Neuron (in vitro differentiated cells): ENCODE results near the gene CIITA.

Experiments used
- H2AFZ ChIP-seq: one replicate; pipeline ENCODE4 v1.6.1; 2013; ENCODE audit warnings: low read depth, mild to moderate bottlenecking, inconsistent platforms, low read length, moderate library complexity
- H3K27me3 ChIP-seq: one replicate; pipeline ENCODE4 v1.6.1; 2013; ENCODE audit warnings: low read length; ENCODE audit not compliant: insufficient read depth
- H3K36me3 ChIP-seq: one replicate; pipeline ENCODE4 v1.6.1; 2013; ENCODE audit warnings: low read length; ENCODE audit not compliant: insufficient read depth
- H3K4me1 ChIP-seq: one replicate; pipeline ENCODE4 v1.6.1; 2013; ENCODE audit warnings: low read length; ENCODE audit not compliant: insufficient read depth
- H3K4me3 ChIP-seq: 2 replicates; pipeline ENCODE4 v1.5.1; 2013; ENCODE audit warnings: mild to moderate bottlenecking, low read length, moderate library complexity
- H3K9me3 ChIP-seq: one replicate; pipeline ENCODE4 v1.6.1; 2013; ENCODE audit warnings: low read length

Gene CIITA

GRCh38 chr16:10972108-10972818 lies 95.3 kb downstream of the CIITA start:
- Histone ChIP-seq H3K9me3 (no peaks in the 10 kb centered on the region), H3K27me3 (no peaks in the 10 kb centered on the region), H3K4me3 (no peak overlapping the region), H3K36me3 (peaks cover 18% of the 10 kb centered on the region), H3K4me1 (peaks cover 16% of the 10 kb centered on the region), H2AFZ (no peak overlapping the region)

DNA sequence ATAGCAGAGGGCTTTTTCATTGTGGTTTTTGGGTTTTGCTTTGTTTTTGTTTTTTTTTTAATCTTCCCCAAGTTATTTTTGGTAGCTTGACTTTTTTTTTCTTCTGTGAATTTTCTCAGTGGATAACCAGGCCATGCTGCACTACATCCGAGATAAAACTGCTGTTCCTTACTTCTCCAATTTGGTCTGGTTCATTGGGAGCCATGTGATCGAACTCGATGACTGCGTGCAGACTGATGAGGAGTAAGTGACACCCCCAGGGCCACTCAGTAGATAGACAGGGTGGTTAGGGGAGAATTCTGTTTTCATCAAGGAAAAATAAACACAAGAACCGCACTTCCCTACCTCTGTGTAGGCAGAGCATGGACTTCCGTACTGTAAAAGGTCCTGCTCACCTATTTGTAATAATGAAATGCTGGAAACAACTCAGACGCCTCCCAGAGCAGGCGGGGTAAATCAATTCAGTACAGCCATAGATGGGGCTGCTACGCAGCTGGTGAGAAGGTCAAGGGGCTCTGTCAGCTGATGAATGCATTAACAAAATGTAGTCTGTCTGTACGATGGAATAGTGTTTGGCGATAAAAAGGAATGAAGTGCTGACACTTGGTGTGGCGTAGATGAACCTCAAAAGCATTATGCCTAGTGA lies 95.9 kb downstream of the CIITA start:
- Histone ChIP-seq H3K4me3 (no peak overlapping the region), H3K4me1 (peaks cover 18% of the 10 kb centered on the region), H2AFZ (no peak overlapping the region), H3K9me3 (no peaks in the 10 kb centered on the region), H3K36me3 (peaks cover 21% of the 10 kb centered on the region), H3K27me3 (no peaks in the 10 kb centered on the region)

GRCh38 chr16:10976634-10977033 lies 99.6 kb downstream of the CIITA start:
- Histone ChIP-seq H3K4me3 (no peak overlapping the region), H3K4me1 (peaks cover 33% of the 10 kb centered on the region), H2AFZ (no peak overlapping the region), H3K9me3 (no peaks in the 10 kb centered on the region), H3K27me3 (no peaks in the 10 kb centered on the region), H3K36me3 (peaks cover 8% of the 10 kb centered on the region)

GRCh38 chr16:10978124-10978523 lies 101.1 kb downstream of the CIITA start:
- H3K4me1 ChIP-seq = peaks cover 26% of the 10 kb centered on the region
- H3K4me3 ChIP-seq = no peak overlapping the region
- no peaks in the 10 kb centered on the region for H3K27me3 ChIP-seq
- peaks cover 5% of the 10 kb centered on the region for H3K36me3 ChIP-seq
- H3K9me3 ChIP-seq = no peaks in the 10 kb centered on the region
- H2AFZ ChIP-seq = no peak overlapping the region

- peaks cover 6% of the 10 kb centered on the region for H3K36me3 ChIP-seq
- H3K9me3 ChIP-seq = no peaks in the 10 kb centered on the region
- no peak overlapping the region for H2AFZ ChIP-seq
- H3K27me3 ChIP-seq = no peaks in the 10 kb centered on the region
- H3K4me3 ChIP-seq = no peak overlapping the region
- peaks cover 26% of the 10 kb centered on the region for H3K4me1 ChIP-seq
Measured at GRCh38 chr16:10978871-10979446, 102.0 kb downstream of the CIITA start.

GRCh38 chr16:10979717-10980601 lies 103.0 kb downstream of the CIITA start:
- H3K27me3 ChIP-seq = no peaks in the 10 kb centered on the region
- peaks cover 9% of the 10 kb centered on the region for H3K36me3 ChIP-seq
- H3K9me3 ChIP-seq = no peaks in the 10 kb centered on the region
- H3K4me1 ChIP-seq = peaks cover 34% of the 10 kb centered on the region
- no peak overlapping the region for H3K4me3 ChIP-seq
- H2AFZ ChIP-seq = no peak overlapping the region

- Histone ChIP-seq H3K9me3 (no peaks in the 10 kb centered on the region), H3K4me1 (peaks cover 34% of the 10 kb centered on the region), H3K4me3 (no peak overlapping the region), H3K36me3 (peaks cover 9% of the 10 kb centered on the region), H3K27me3 (no peaks in the 10 kb centered on the region), H2AFZ (no peak overlapping the region)
Measured at GRCh38 chr16:10980813-10981212, 103.8 kb downstream of the CIITA start.

GRCh38 chr16:10981697-10982216 lies 104.8 kb downstream of the CIITA start:
- Histone ChIP-seq H3K4me1 (peaks cover 30% of the 10 kb centered on the region), H3K4me3 (no peak overlapping the region), H3K27me3 (no peaks in the 10 kb centered on the region), H3K36me3 (peaks cover 9% of the 10 kb centered on the region), H2AFZ (no peak overlapping the region), H3K9me3 (no peaks in the 10 kb centered on the region)

GRCh38 chr16:10982465-10983150 lies 105.6 kb downstream of the CIITA start:
- Histone ChIP-seq H3K4me3 (no peak overlapping the region), H3K9me3 (no peaks in the 10 kb centered on the region), H2AFZ (no peak overlapping the region), H3K4me1 (peaks cover 28% of the 10 kb centered on the region), H3K36me3 (peaks cover 9% of the 10 kb centered on the region), H3K27me3 (no peaks in the 10 kb centered on the region)

DNA sequence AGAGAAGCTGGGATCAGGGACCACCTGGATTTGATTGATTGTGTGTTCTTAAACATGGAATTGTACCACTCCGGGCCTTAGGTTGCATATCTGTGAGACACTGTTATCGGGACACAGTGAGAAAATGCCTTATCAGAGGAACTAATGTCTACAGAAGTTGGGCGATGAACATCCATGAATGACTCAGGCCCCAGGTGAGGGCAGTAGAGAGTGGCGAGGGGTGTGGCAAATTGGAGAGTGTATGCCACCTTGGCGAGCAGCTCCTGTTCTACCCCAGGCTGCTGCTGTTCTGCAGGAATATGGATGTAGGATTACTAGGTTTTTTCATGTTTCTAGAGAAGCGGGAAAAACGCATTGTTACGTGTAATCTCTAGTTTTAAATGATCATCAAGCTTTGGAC lies 106.2 kb downstream of the CIITA start:
- peaks cover 4% of the 10 kb centered on the region for H3K36me3 ChIP-seq
- no peak overlapping the region for H3K4me3 ChIP-seq
- no peaks in the 10 kb centered on the region for H3K9me3 ChIP-seq

GRCh38 chr16:10984509-10984908 lies 107.5 kb downstream of the CIITA start:
- Histone ChIP-seq H3K27me3 (no peaks in the 10 kb centered on the region), H3K9me3 (no peaks in the 10 kb centered on the region), H3K4me1 (peaks cover 12% of the 10 kb centered on the region), H2AFZ (no peak overlapping the region), H3K36me3 (peaks cover 3% of the 10 kb centered on the region), H3K4me3 (no peak overlapping the region)

More for the DNA sequence above, 106.2 kb downstream of the CIITA start:
- Histone ChIP-seq H3K27me3 (no peaks in the 10 kb centered on the region), H3K4me1 (peaks cover 24% of the 10 kb centered on the region), H2AFZ (no peak overlapping the region)
